Measurements from ENCODE around the gene OSBPL1A.
"Not testable (repeated sequence)": the region's sequence is repeated elsewhere in the genome, so short reads cannot be mapped to it uniquely, and the experiment has no call there.

The OSBPL1A gene

DNA sequence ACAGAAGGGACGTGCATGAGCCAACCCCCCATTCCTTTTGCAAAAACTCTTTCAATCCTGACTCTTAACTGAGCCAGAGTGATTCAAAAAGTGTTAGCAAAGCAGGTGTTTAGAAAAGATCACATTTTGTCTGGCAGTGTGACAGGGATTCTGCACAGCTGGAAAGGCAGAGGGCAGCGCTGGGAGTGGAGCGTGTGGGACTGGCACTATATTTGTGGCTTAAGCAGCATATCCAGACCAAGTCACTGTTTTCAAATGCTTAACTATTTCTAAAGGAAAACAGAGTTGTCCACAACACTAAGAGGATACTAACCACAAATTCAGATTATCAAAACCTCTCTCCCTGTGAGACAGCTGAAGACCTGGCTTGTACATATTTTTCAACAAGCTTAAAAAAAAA lies 239.8 kb downstream of the OSBPL1A start:
- Mint-ChIP-seq H3K36me3 (ENCODE audit: low read depth) (no peaks in the 10 kb centered on the region), H3K27ac (no peak overlapping the region), H3K9me3 (no peaks in the 10 kb centered on the region), H3K4me3 (no peak overlapping the region), H3K27me3 (no peaks in the 10 kb centered on the region), H3K4me1 (ENCODE audit: low read depth) (no peaks in the 10 kb centered on the region)

GRCh38 chr18:24153397-24153796 lies 244.2 kb downstream of the OSBPL1A start:
- no peaks in the 10 kb centered on the region for H3K36me3 Mint-ChIP-seq (ENCODE audit: low read depth)
- H3K27me3 Mint-ChIP-seq: no peaks in the 10 kb centered on the region
- H3K4me1 Mint-ChIP-seq (ENCODE audit: low read depth): no peaks in the 10 kb centered on the region
- H3K9me3 Mint-ChIP-seq: no peaks in the 10 kb centered on the region
- H3K4me3 Mint-ChIP-seq: no peak overlapping the region
- H3K27ac Mint-ChIP-seq: no peak overlapping the region

DNA sequence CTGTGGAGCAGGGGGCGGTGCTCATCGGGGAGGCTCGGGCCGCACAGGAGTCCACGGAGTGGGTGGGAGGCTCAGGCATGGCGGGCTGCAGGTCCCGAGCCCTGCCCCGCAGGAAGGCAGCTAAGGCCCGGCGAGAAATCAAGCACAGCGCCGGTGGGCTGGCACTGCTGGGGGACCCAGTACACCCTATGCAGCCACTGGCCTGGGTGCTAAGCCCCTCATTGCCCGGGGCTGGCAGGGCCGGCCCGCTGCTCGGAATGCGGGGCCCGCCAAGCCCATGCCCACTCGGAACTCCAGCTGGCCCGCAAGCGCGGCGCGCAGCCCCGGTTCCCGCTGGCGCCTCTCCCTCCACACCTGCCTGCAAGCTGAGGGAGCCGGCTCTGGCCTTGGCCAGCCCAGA lies 248.0 kb downstream of the OSBPL1A start:
- H3K36me3 Mint-ChIP-seq (ENCODE audit: low read depth); H3K9me3 Mint-ChIP-seq; H3K27me3 Mint-ChIP-seq; H3K27ac Mint-ChIP-seq; H3K4me3 Mint-ChIP-seq; H3K4me1 Mint-ChIP-seq (ENCODE audit: low read depth): not testable (repeated sequence)

- Mint-ChIP-seq H3K27ac (no peak overlapping the region), H3K27me3 (peaks cover 23% of the 10 kb centered on the region), H3K9me3 (peaks cover 4% of the 10 kb centered on the region), H3K36me3 (ENCODE audit: low read depth) (no peaks in the 10 kb centered on the region), H3K4me1 (ENCODE audit: low read depth) (peaks cover 20% of the 10 kb centered on the region), H3K4me3 (no peak overlapping the region)
Measured at GRCh38 chr18:24142376-24142775, 255.2 kb downstream of the OSBPL1A start.

DNA sequence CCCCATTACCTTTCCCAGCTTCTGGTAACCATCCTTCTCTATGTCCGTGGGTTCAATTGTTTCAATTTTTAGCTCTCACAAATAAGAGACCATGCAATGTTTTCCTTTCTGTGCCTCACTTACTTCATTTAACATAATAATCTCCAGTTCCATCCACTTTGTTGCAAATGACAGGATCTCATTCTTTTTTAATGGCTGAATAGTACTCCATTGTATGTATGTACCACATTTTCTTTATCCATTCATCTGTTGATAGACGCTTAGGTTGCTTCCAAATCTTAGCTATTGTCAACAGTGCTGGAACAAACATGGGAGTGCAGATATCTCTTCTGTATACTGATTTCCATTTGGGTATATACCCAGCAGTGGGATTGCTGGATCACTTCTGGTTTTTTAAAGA lies 256.9 kb downstream of the OSBPL1A start:
- H3K4me3 Mint-ChIP-seq: peak overlapping the region; percentile 21
- H3K27me3 Mint-ChIP-seq: peaks cover 23% of the 10 kb centered on the region
- H3K4me1 Mint-ChIP-seq (ENCODE audit: low read depth): peaks cover 27% of the 10 kb centered on the region
- no peak overlapping the region for H3K27ac Mint-ChIP-seq
- peaks cover 4% of the 10 kb centered on the region for H3K9me3 Mint-ChIP-seq
- H3K36me3 Mint-ChIP-seq (ENCODE audit: low read depth): no peaks in the 10 kb centered on the region

DNA sequence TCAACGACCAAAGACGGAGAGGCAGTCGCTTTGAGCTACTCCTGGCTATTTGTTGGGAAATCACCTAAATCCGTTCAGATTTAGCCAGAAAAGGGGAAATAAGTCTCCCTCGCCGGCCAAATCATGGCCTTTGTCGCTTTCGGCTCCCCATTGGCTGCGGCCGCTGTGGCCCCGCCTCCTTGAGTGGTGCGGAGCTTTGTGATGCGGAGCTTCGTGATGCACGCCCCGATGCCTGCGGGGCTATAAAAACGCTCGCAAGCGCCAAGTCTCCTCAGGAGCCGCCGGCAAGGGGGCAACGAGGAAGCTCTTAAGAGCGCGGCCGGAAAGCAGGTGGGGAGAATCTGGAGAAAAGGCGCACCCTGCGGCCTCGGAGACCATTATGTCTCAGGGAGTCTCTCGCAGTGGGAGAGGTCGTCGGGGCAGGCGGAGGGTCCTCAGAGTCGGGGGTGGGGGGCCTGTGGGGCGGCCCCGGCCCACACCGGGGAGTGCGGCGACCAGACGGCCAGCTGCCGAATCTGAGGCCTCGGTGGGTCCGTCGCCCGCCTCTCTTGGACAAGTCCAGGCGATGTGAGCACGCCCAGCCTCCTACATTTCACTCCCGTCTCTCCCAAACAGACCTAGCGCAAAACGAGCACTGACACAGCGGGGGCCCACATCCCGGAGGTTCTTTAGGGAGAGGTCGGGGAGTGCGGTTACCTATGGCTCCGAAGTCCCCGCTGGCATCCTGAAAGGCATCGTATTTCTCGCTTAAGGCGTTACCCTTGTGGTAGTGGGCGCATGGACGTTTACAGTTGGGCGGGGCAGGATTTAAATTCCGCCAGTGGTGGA lies 258.6 kb downstream of the OSBPL1A start, which contains the start of gene CABYR:
TSS of gene CABYR (plus strand) at position 274 of the 828 bp plus-strand sequence. CDS start 4,053 bp downstream, outside the sequence.
- H3K27ac Mint-ChIP-seq: peak within 1 kb of the TSS; percentile 63
- peak within 1 kb of the TSS; percentile 83 for H3K4me3 Mint-ChIP-seq
- H3K27me3 Mint-ChIP-seq: peaks cover 18% of the 10 kb centered on the region
- H3K4me1 Mint-ChIP-seq (ENCODE audit: low read depth): peaks cover 27% of the 10 kb centered on the region
- peaks cover 6% of the 10 kb centered on the region for H3K36me3 Mint-ChIP-seq (ENCODE audit: low read depth)
- H3K9me3 Mint-ChIP-seq: peaks cover 4% of the 10 kb centered on the region

DNA sequence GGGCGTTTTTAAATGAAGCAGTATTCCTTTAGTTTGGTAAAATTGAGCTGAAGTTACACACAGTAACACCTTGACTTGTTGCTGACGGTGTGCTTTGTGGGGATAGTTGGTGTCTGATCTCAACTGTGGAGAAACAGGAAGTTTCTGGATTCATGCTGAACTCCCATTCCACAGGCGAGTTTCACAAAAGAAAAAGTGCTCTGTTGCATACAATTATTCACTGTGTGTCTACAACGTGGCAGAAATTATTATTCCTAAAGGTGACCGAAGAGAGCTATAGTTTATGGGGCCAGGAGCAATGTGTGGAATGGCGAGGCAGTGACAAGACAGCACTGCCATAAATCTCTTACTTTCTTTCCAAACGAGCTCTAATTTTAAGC lies 259.2 kb downstream of the OSBPL1A start:
- Mint-ChIP-seq H3K36me3 (ENCODE audit: low read depth) (peaks cover 8% of the 10 kb centered on the region), H3K9me3 (peaks cover 4% of the 10 kb centered on the region), H3K27me3 (peaks cover 17% of the 10 kb centered on the region), H3K27ac (peak overlapping the region; percentile 34), H3K4me1 (ENCODE audit: low read depth) (peaks cover 27% of the 10 kb centered on the region), H3K4me3 (peak overlapping the region; percentile 83)

GRCh38 chr18:24136967-24137373 lies 260.7 kb downstream of the OSBPL1A start:
- Mint-ChIP-seq H3K36me3 (ENCODE audit: low read depth) (peaks cover 14% of the 10 kb centered on the region), H3K4me1 (ENCODE audit: low read depth) (peaks cover 27% of the 10 kb centered on the region), H3K27me3 (peaks cover 14% of the 10 kb centered on the region), H3K4me3 (no peak overlapping the region), H3K9me3 (peaks cover 4% of the 10 kb centered on the region), H3K27ac (peak overlapping the region; percentile 22)

DNA sequence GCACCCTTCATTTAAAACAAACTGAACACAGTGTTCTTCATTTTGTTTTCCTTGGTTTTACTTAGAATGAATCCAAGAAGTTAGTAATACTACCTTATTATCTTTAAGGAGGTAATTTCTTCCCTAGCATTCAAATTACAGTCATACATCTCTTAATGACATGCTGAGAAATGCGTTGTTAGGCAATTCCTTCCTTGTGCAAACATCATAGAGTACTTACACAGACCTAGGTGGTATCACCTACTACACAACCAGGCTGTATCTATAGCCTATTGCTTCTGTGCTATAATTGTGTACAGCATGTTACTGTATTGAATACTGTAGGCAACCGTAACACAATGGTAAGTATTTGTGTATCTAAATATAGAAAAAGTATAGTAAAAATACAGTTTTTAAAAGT lies 267.1 kb downstream of the OSBPL1A start:
- Mint-ChIP-seq H3K9me3 (no peaks in the 10 kb centered on the region), H3K4me1 (ENCODE audit: low read depth) (no peaks in the 10 kb centered on the region), H3K36me3 (ENCODE audit: low read depth) (peaks cover 48% of the 10 kb centered on the region), H3K27ac (no peak overlapping the region), H3K27me3 (no peaks in the 10 kb centered on the region), H3K4me3 (no peak overlapping the region)

- Mint-ChIP-seq H3K4me3 (no peak overlapping the region), H3K4me1 (ENCODE audit: low read depth) (no peaks in the 10 kb centered on the region), H3K9me3 (no peaks in the 10 kb centered on the region), H3K36me3 (ENCODE audit: low read depth) (peaks cover 52% of the 10 kb centered on the region), H3K27ac (no peak overlapping the region), H3K27me3 (no peaks in the 10 kb centered on the region)
Measured at GRCh38 chr18:24128700-24129099, 268.9 kb downstream of the OSBPL1A start.

- Mint-ChIP-seq H3K9me3 (no peaks in the 10 kb centered on the region), H3K36me3 (ENCODE audit: low read depth) (peaks cover 55% of the 10 kb centered on the region), H3K27me3 (no peaks in the 10 kb centered on the region), H3K4me1 (ENCODE audit: low read depth) (no peaks in the 10 kb centered on the region), H3K27ac (peak overlapping the region; percentile 65), H3K4me3 (no peak overlapping the region)
Measured at GRCh38 chr18:24127735-24128134, 269.9 kb downstream of the OSBPL1A start.

GRCh38 chr18:24126155-24126961 lies 271.3 kb downstream of the OSBPL1A start:
- Mint-ChIP-seq H3K27me3 (no peaks in the 10 kb centered on the region), H3K9me3 (no peaks in the 10 kb centered on the region), H3K4me3 (no peak overlapping the region), H3K4me1 (ENCODE audit: low read depth) (no peaks in the 10 kb centered on the region), H3K36me3 (ENCODE audit: low read depth) (peaks cover 55% of the 10 kb centered on the region), H3K27ac (no peak overlapping the region)

GRCh38 chr18:24121625-24122024 lies 276.0 kb downstream of the OSBPL1A start:
- no peak overlapping the region for H3K4me3 Mint-ChIP-seq
- H3K9me3 Mint-ChIP-seq: no peaks in the 10 kb centered on the region
- no peaks in the 10 kb centered on the region for H3K27me3 Mint-ChIP-seq
- no peak overlapping the region for H3K27ac Mint-ChIP-seq
- H3K4me1 Mint-ChIP-seq (ENCODE audit: low read depth): no peaks in the 10 kb centered on the region
- H3K36me3 Mint-ChIP-seq (ENCODE audit: low read depth): peaks cover 45% of the 10 kb centered on the region

GRCh38 chr18:24120676-24121075 lies 276.9 kb downstream of the OSBPL1A start:
- peaks cover 6% of the 10 kb centered on the region for H3K4me1 Mint-ChIP-seq (ENCODE audit: low read depth)
- no peak overlapping the region for H3K4me3 Mint-ChIP-seq
- H3K36me3 Mint-ChIP-seq (ENCODE audit: low read depth): peaks cover 46% of the 10 kb centered on the region
- no peaks in the 10 kb centered on the region for H3K27me3 Mint-ChIP-seq
- no peak overlapping the region for H3K27ac Mint-ChIP-seq
- H3K9me3 Mint-ChIP-seq: no peaks in the 10 kb centered on the region

Data from stimulated activated naive CD8-positive, alpha-beta T cell treated with anti-CD3 and anti-CD28 coated beads, Interleukin-15, Interleukin-2, amounts not matched to agents 100 ng/mL and 50 ng/mL, for 24 hours (primary cell).